ENCODE data around the gene TMEM269. TPM values are rescaled to one million over a fixed set of nuclear protein-coding genes. Genes with fewer than 3 reads are reported as not detected.

The TMEM269 gene
- total and polyA plus RNA-seq, 8 donors = 0.03 to 0.55 TPM; not detected in 6

DNA sequence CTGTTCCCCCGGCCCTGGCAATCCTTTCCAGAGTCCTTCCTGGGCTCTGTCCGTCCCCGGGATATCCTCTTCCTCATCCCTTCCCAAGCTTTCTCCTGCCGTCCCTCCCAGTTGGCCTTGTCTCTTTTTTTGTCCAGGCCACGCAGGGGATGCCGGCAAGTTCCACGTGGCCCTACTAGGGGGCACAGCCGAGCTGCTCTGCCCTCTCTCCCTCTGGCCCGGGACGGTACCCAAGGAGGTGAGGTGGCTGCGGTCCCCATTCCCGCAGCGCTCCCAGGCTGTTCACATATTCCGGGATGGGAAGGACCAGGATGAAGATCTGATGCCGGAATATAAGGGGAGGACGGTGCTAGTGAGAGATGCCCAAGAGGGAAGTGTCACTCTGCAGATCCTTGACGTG, 45.8 kb downstream of the TMEM269 start:
- peaks cover 0 to 38% (median 22%) of the 10 kb centered on the region in 4 donors for H3K36me3 ChIP-seq
- intact Hi-C loops (cut with DNase I; ENCODE audit: low total_unique reads) = no loop called here

GRCh38 chr1:42831273-42831672, 46.5 kb downstream of the TMEM269 start:
- Histone ChIP-seq H3K4me1 (no peaks in the 10 kb centered on the region), H3K27ac (no peak overlapping the region), H3K9me3 (no peaks in the 10 kb centered on the region), H3K27me3 (no peaks in the 10 kb centered on the region), H3K4me3 (no peak overlapping the region), H3K36me3 (peaks cover 0 to 38% (median 22%) of the 10 kb centered on the region in 4 donors)
- DNase-seq = no peak
- TF ChIP-seq CTCF (IDR thresholded peaks at IDR 0.05) (no peak), EP300 (IDR thresholded peaks at IDR 0.05) (no peak), POLR2AphosphoS5 (IDR thresholded peaks at IDR 0.05) (no peak), POLR2A (IDR thresholded peaks at IDR 0.05) (no peak)
- intact Hi-C loops (cut with DNase I; ENCODE audit: low total_unique reads) = no loop called here

More for the DNA sequence above, 45.8 kb downstream of the TMEM269 start:
- Histone ChIP-seq H3K4me1 (no peaks in the 10 kb centered on the region), H3K27me3 (no peaks in the 10 kb centered on the region), H3K4me3 (no peak overlapping the region), H3K27ac (no peak overlapping the region), H3K9me3 (no peaks in the 10 kb centered on the region)
- 90 to 94% (median 92%) methylated on average over 17 of the region's 17 CpGs for WGBS, 5 donors
- no peak for TF ChIP-seq CTCF (IDR thresholded peaks at IDR 0.05)
- TF ChIP-seq POLR2A (IDR thresholded peaks at IDR 0.05) = no peak
- TF ChIP-seq EP300 (IDR thresholded peaks at IDR 0.05) = no peak
- TF ChIP-seq POLR2AphosphoS5 (IDR thresholded peaks at IDR 0.05) = no peak
- no peak for DNase-seq

DNA sequence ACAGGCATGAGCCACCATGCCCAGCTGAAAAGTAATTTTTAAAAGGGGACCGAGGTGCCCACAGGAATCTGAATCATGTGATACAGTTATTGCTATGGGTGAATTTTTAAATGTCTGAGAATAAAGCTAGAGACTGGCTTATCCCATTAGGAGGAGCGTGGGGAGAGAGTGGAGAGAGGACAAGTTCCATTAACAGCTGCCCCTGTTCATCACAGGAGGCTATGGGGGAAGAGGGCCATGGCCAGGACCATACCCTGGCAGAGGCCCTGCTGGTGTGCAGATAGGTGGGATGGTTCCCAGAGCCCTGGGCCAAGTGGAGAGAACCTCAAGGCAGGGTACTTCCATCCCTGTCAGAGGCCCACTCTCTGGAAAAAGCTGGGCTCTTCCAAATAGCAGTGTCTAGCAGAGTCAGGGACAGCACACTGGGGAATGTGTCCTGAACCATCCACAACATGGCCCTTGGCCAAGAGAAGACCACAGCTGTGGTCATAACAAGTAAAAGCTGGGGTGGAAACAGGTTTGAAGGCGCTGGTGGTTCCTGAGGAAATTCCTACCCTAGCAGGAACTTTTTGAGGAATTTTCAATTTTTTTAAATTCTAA, 48.0 kb downstream of the TMEM269 start:
- WGBS, 5 donors = 94 to 96% (median 95%) methylated on average over 3 of the region's 3 CpGs
- DNase-seq = no peak
- Histone ChIP-seq H3K36me3 (peaks cover 0 to 32% (median 22%) of the 10 kb centered on the region in 4 donors), H3K4me1 (no peaks in the 10 kb centered on the region), H3K27me3 (no peaks in the 10 kb centered on the region), H3K27ac (no peak overlapping the region), H3K9me3 (no peaks in the 10 kb centered on the region), H3K4me3 (no peak overlapping the region)
- no peak for TF ChIP-seq POLR2A (IDR thresholded peaks at IDR 0.05)
- TF ChIP-seq CTCF (IDR thresholded peaks at IDR 0.05) = no peak
- TF ChIP-seq EP300 (IDR thresholded peaks at IDR 0.05) = no peak
- TF ChIP-seq POLR2AphosphoS5 (IDR thresholded peaks at IDR 0.05) = no peak
- intact Hi-C loops (cut with DNase I; ENCODE audit: low total_unique reads) = no loop called here

- intact Hi-C loops (cut with DNase I; ENCODE audit: low total_unique reads) = no loop called here
- DNase-seq = no peak
- Histone ChIP-seq H3K9me3 (no peaks in the 10 kb centered on the region), H3K27ac (no peak overlapping the region), H3K36me3 (peaks cover 0 to 44% (median 22%) of the 10 kb centered on the region in 4 donors), H3K4me3 (no peak overlapping the region), H3K4me1 (no peaks in the 10 kb centered on the region), H3K27me3 (no peaks in the 10 kb centered on the region)
- 82 to 92% (median 88%) methylated on average over 4 of the region's 4 CpGs for WGBS, 5 donors
- TF ChIP-seq POLR2AphosphoS5 (IDR thresholded peaks at IDR 0.05) (no peak), POLR2A (IDR thresholded peaks at IDR 0.05) (no peak), EP300 (IDR thresholded peaks at IDR 0.05) (no peak), CTCF (IDR thresholded peaks at IDR 0.05) (no peak)
Observed at GRCh38 chr1:42833981-42834380, 49.2 kb downstream of the TMEM269 start.

Data from stomach (tissue), 9 donors.